Choroid plexus epithelial cell (primary cell): Measurements from ENCODE around the gene FGFR4.
A peak's percentile ranks its signal among the peaks of the same experiment; 100 is the strongest.

Source experiments
- DNase-seq: peaks from one replicate; pipeline ENCODE4 v3.0.0-alpha.2; 2010; ENCODE audit warnings: low read depth
- H3K4me3 ChIP-seq: 2 replicates; pipeline ENCODE4 v1.5.1; 2011; ENCODE audit warnings: low read depth, mild to moderate bottlenecking, control low read depth, low read length, moderate library complexity
- CTCF ChIP-seq: conservative IDR thresholded peaks from 2 replicates; pipeline ENCODE4 v1.5.1; 2011; ENCODE audit warnings: low read depth, mild to moderate bottlenecking, control low read depth, inconsistent platforms, low read length, moderate library complexity

The FGFR4 gene

DNA sequence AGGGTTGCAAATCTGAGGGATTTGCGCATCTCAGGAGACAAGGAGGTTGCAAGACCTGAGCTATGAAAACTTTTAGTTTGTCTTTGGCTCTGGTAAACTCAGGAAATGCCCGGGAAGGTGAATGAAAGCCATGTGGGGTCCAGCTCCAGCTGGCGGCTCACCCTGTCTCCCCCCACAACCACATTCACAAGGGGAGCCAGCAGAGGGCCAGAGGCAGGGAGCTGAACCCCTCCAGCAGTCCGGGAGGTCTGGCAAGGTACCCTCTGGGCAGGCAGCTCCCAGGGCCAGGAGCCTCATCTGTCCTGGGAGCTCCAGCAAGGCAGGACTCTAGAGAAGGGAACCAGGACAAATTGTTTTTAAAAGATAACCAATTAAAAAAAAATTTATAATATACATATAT, 2.5 kb upstream of the FGFR4 start:
- no peak for TF ChIP-seq CTCF
- no peak overlapping the region for H3K4me3 ChIP-seq
- no peak for DNase-seq

GRCh38 chr5:177085985-177086653, 596 bp upstream of the FGFR4 start:
- DNase-seq: no peak
- TF ChIP-seq CTCF: no peak

DNA sequence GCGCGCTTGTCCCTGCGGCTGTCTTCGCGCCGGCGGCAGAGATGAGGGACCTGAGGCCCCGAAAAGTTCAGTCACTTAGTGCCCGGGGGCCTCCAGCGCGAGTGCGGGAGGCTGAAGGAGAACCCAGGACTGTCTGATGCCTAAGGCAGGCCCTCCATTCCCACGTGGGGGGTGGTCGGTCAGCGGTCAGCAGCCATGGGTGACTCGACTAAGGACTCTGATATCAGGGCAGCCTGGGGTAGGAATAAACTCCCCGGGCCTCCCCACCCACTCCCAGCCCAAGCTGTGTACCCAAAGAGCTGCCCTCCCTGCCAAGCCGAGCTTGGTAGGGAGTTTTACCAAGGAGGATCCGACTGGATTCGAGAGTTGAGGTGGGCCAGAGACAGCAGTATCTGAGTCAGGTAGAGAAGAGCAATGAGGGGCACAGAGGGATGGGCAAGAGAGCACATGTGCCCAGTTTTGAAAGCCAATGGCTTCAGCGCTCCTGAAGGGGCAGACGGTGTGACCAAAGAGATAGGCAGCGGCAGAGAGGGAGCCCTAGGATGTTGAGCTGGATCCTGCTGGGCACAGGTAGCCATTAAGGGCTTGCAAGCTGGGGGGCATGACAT, 787 bp downstream of the FGFR4 start:
- DNase-seq: no peak
- no peak for TF ChIP-seq CTCF
- peak overlapping the region; percentile 51 for H3K4me3 ChIP-seq

More at GRCh38 chr5:177085985-177086653, 596 bp upstream of the FGFR4 start:
- H3K4me3 ChIP-seq: no peak overlapping the region

DNA sequence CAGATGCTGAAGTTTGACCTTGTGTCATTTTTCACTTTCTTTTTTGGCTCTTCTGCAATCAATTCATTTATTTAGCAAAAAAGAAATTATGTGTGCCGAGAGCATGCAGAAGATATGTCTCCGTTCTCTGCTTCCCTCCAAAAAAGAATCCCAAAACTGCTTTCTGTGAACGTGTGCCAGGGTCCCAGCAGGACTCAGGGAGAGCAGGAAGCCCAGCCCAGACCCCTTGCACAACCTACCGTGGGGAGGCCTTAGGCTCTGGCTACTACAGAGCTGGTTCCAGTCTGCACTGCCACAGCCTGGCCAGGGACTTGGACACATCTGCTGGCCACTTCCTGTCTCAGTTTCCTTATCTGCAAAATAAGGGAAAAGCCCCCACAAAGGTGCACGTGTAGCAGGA, 2.4 kb downstream of the FGFR4 start:
- no peak for TF ChIP-seq CTCF
- peak; percentile 55 for DNase-seq
- H3K4me3 ChIP-seq: no peak overlapping the region

- no peak overlapping the region for H3K4me3 ChIP-seq
- TF ChIP-seq CTCF: no peak
- DNase-seq: peak; percentile 18
These were observed 3.3 kb downstream of the FGFR4 start for GRCh38 chr5:177089825-177090641.

GRCh38 chr5:177090813-177091212, 4.1 kb downstream of the FGFR4 start:
- no peak for DNase-seq
- no peak overlapping the region for H3K4me3 ChIP-seq
- TF ChIP-seq CTCF: no peak

DNA sequence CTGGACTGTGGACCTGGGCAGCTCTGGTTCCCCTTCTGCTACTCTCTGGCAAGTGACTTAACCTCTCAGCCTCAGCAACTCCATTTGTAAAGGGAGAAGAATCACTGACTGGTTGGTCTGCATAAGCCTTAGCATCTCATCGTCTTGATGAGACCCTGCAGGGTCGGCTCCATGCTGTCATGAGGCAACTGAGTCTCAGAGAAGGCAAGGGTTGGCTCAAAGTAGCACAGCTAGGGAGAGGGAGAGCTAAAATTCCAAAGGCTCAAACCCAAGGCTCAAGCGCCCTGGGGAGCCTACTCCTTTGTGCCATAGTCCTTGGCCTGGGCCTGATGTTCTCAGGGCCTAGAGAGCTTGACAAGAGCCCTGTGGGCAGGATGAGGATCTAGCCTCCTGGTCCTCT, 4.5 kb downstream of the FGFR4 start:
- H3K4me3 ChIP-seq: no peak overlapping the region
- no peak for TF ChIP-seq CTCF
- no peak for DNase-seq
